ENCODE results near the gene SPSB2.

DNA sequence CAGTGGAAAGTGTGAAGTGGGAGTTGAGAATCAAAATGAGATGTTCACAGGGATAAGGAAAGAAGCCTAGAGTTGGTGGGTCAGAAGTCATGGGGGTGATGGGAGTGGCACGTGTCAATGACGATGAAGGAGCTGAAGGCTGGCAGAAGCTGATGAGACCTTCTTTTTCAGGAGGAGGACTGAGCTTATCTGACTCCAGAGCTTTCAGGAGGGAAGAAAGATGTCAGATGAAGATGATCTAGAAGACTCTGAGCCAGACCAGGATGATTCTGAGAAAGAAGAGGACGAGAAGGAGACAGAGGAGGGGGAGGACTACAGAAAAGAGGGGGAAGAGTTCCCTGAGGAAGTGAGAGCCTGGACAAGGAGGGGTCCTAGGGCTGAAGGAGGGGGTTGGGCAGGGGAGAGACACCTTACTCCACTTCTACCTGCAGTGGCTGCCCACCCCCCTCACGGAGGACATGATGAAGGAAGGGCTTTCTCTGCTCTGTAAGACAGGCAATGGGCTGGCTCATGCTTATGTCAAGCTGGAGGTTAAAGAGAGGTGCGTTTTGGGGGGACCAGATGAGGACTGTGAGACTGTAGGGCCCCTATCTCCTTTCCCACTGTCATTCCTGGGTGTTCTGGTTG lies 32.4 kb upstream of the SPSB2 start:
- TF ChIP-seq CTCF (IDR thresholded peaks at IDR 0.05; ENCODE audit: low read depth, low read length, poor library complexity, severe bottlenecking) (no peak), EZH2phosphoT487 (IDR thresholded peaks at IDR 0.05; ENCODE audit: borderline replicate concordance, low read length) (no peak)
